BE2C (cell line): Measurements from ENCODE around the gene TIMP4.

Source experiments
- DNase-seq: peaks from one replicate; pipeline ENCODE4 v3.0.0-alpha.2; 2020
- H3K27me3 ChIP-seq: fragments of 250-450 bp; sonication (Bioruptor Pico); 2 replicates; pipeline ENCODE4 v1.5.1; 2020; ENCODE audit warnings: mild to moderate bottlenecking
- H3K36me3 ChIP-seq: fragments of 250-450 bp; sonication (Bioruptor Pico); 2 replicates; pipeline ENCODE4 v1.5.1; 2020; ENCODE audit warnings: mild to moderate bottlenecking
- H3K4me1 ChIP-seq: fragments of 250-450 bp; sonication (Bioruptor Pico); 2 replicates; pipeline ENCODE4 v1.5.1; 2020
- H3K4me3 ChIP-seq: 2 replicates; pipeline ENCODE4 v1.5.1; 2011; ENCODE audit warnings: low read depth, low read length
- H3K9me3 ChIP-seq: fragments of 250-450 bp; sonication (Bioruptor Pico); 2 replicates; pipeline ENCODE4 v1.5.1; 2020
- TF ChIP-seq, protein P1 (sequence below): IDR thresholded peaks from 2 replicates; pipeline ENCODE4 v1.5.1; 2012; ENCODE audit warnings: mild to moderate bottlenecking, low read depth, low read length

TIMP4 gene

DNA sequence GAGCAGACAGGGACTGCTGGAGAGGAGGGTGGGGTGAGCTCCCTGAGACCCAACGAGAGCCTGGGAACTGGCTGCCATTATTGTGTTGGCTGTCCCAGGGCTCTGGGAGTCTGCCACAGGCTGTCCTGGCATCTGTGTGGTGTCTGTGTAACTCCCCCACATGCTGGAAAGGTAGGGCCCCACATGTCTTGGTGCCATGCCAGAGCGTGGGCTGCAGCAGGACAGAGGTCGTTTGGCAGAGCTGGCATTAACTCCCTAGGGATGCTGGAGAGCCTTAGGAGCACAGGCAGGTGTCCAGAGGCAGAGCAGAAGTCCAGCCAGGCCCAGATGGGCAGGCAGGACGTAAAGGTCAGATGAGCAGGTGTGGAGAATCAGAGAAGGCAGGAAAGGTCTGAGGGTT is 9.7 kb downstream of the TIMP4 start:
- Histone ChIP-seq H3K27me3 (no peaks in the 10 kb centered on the region), H3K4me1 (peaks cover 6% of the 10 kb centered on the region; the same call in 1 of the 2 replicates), H3K9me3 (no peaks in the 10 kb centered on the region), H3K4me3 (no peak overlapping the region), H3K36me3 (peaks cover 28% of the 10 kb centered on the region)
- TF ChIP-seq, protein P1, sequence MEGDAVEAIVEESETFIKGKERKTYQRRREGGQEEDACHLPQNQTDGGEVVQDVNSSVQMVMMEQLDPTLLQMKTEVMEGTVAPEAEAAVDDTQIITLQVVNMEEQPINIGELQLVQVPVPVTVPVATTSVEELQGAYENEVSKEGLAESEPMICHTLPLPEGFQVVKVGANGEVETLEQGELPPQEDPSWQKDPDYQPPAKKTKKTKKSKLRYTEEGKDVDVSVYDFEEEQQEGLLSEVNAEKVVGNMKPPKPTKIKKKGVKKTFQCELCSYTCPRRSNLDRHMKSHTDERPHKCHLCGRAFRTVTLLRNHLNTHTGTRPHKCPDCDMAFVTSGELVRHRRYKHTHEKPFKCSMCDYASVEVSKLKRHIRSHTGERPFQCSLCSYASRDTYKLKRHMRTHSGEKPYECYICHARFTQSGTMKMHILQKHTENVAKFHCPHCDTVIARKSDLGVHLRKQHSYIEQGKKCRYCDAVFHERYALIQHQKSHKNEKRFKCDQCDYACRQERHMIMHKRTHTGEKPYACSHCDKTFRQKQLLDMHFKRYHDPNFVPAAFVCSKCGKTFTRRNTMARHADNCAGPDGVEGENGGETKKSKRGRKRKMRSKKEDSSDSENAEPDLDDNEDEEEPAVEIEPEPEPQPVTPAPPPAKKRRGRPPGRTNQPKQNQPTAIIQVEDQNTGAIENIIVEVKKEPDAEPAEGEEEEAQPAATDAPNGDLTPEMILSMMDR = no peak
- DNase-seq = peak; percentile 36

DNA sequence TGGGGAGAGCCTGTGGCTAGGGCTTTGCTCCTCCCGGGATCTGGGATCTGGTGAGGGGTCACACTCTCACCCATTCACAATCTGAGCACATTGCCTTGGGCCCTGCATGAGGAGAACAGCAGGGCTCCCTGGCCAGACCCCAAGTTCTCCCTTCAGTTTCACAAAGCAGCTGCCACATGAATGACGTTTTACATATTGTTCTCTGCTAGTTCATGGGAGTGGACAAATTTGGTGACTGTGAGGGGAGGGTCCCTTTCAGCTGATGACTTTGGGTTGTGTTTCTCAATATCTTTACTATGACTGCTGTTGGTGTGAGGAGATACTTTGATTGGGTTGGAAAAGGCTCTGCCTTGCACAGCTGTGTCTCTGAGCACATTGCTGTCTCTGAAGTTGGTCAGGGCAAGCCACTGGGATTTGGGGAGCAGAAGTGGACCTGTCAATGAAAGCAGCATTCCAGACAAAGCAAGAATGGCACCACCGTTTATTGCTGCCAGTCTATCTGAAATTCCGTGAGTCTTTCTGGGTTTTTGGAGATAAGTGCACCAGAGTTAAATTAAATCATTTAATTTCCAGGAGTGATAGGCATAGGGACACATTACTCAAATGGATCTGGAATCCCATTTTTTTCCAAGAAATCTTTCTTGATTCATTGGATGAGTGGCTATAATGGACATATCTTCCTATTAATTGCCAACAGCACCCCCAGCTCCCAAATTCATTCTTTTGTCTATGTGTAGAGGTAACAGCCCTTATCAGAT is 10.3 kb downstream of the TIMP4 start:
- H3K9me3 ChIP-seq = no peaks in the 10 kb centered on the region
- peaks cover 30% of the 10 kb centered on the region for H3K36me3 ChIP-seq
- DNase-seq = no peak
- TF ChIP-seq, protein P1 = no peak
- H3K4me3 ChIP-seq = no peak overlapping the region
- no peaks in the 10 kb centered on the region for H3K27me3 ChIP-seq
- peaks cover 6% of the 10 kb centered on the region; the same call in 1 of the 2 replicates for H3K4me1 ChIP-seq

DNA sequence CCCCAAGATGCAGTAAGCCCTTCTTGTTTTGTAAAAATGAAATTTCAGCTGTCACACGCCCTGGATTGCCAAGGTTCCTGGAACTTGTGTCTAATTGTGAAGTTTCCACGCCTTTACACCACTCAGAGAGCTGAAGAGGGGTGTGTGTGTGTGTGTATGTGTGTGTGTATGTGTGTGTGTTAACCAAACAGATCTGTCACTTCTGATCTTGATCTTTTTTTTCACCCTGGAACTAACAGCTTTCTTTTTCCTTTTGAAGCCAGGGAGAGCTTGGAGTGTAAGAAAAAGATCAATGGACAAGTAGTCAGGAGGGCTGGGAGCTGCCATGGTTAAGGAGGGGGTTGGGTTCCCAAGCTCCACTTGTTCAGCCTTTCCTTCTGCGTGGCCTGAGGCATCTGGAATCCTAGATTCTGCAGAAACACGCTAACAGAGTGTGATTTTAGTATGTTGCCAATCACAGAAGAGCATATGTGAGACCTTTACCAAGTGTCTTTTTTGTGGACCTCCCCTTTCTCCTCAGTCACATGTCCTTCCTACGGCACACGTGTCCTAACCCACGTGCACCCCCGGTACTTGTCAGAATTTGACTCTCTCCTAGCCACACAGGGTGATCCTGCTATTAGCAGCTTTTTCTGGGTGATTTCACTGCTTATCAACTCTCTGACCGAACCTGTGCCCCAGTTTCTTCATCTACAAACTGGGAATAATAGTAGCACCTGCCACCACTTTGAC is 11.5 kb downstream of the TIMP4 start:
- DNase-seq = no peak
- peaks cover 6% of the 10 kb centered on the region; the same call in 1 of the 2 replicates for H3K4me1 ChIP-seq
- no peak overlapping the region for H3K4me3 ChIP-seq
- H3K36me3 ChIP-seq = peaks cover 24% of the 10 kb centered on the region
- no peaks in the 10 kb centered on the region for H3K9me3 ChIP-seq
- TF ChIP-seq, protein P1 = no peak
- H3K27me3 ChIP-seq = no peaks in the 10 kb centered on the region

DNA sequence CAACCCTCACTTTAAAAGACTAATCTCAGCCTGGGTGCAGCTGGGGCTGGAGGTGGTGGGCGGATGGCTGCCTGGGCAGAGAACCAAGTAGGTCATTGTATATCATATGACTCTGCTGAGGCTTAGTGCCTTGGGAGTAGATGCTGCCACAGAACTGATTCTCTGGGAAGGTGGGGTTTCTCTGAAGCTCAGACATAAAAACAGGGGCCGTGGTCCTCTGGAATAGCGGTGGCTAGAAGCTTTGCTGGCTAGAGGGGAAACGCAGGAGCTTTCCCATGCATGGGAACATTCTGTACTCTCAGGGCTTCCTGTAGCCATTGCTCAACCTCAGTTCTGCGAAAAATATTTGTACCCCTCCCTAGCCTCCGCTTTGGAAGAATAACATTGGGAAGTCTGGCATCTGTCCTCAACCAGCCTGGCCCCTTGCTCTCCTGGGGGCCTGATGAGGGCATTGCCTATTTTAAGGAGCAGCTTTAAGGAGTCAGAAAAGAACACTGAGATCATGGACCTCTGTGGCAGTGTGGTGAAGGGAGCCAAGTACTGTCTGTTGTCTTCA is 14.7 kb downstream of the TIMP4 start:
- peaks cover 9% of the 10 kb centered on the region for H3K36me3 ChIP-seq
- no peaks in the 10 kb centered on the region for H3K27me3 ChIP-seq
- H3K9me3 ChIP-seq = no peaks in the 10 kb centered on the region
- TF ChIP-seq, protein P1 = no peak
- peaks cover 6% of the 10 kb centered on the region; the same call in 1 of the 2 replicates for H3K4me1 ChIP-seq
- no peak overlapping the region for H3K4me3 ChIP-seq
- DNase-seq = no peak

DNA sequence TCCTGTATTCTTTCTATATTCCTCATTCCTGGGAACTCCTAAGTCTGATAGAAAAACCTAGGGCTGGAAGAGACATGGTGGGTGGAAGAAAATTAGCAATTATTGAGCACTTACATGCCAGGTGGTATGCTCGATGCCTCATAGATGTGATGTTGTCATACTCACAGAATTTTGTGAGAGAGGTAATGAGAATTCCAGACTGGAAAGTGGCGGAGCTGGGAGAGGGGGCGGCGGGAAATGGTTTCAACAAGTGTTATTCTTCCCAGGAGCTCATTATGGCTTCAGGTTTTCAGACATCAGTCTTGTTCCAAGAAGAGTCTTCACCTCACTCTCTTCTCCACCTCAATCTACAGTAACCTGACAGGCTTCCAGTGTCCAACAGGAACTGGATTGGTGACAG is 16.2 kb downstream of the TIMP4 start:
- TF ChIP-seq, protein P1 = no peak
- H3K27me3 ChIP-seq = no peaks in the 10 kb centered on the region
- no peak overlapping the region for H3K4me3 ChIP-seq
- H3K9me3 ChIP-seq = no peaks in the 10 kb centered on the region
- H3K36me3 ChIP-seq = peaks cover 9% of the 10 kb centered on the region
- no peaks in the 10 kb centered on the region for H3K4me1 ChIP-seq
- DNase-seq = no peak

DNA sequence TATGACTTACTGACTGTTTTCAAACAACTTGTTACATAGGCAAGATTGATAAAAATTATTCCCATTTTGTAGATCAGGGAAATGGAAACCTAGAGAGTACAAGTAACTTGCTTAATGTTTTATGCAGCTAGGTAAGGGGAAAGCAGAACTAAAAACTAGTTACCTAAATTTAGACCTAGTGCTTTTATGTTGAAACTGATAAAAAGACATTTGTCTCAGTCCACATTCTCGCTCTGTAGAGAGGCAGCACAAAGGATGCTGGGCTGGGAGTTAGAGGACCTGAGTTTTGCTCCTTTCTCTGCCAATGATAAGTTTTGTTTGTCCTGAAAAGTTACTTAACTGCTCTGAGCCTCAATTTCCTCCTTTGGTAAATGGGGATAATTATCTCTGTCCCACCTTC is 17.4 kb downstream of the TIMP4 start:
- Histone ChIP-seq H3K27me3 (no peaks in the 10 kb centered on the region), H3K4me3 (no peak overlapping the region), H3K36me3 (peaks cover 9% of the 10 kb centered on the region), H3K4me1 (no peaks in the 10 kb centered on the region), H3K9me3 (no peaks in the 10 kb centered on the region)
- DNase-seq = no peak
- TF ChIP-seq, protein P1 = no peak
